HG03378 (cell line): Measurements from ENCODE around the gene ARMC5.
A peak's percentile ranks its signal among the peaks of the same experiment; 100 is the strongest.
"Not testable (repeated sequence)": the region's sequence is repeated elsewhere in the genome, so short reads cannot be mapped to it uniquely, and the experiment has no call there.

Experiments
- ATAC-seq: cut with Tn5 transposase; IDR thresholded peaks from one replicate; pipeline ENCODE4 v1.9.1; 2021; ENCODE audit warnings: mild to moderate bottlenecking, moderate library complexity; ENCODE audit not compliant: unreplicated experiment

The ARMC5 gene

GRCh38 chr16:31476303-31477219, 17.3 kb downstream of the ARMC5 start:
- no peak for ATAC-seq

DNA sequence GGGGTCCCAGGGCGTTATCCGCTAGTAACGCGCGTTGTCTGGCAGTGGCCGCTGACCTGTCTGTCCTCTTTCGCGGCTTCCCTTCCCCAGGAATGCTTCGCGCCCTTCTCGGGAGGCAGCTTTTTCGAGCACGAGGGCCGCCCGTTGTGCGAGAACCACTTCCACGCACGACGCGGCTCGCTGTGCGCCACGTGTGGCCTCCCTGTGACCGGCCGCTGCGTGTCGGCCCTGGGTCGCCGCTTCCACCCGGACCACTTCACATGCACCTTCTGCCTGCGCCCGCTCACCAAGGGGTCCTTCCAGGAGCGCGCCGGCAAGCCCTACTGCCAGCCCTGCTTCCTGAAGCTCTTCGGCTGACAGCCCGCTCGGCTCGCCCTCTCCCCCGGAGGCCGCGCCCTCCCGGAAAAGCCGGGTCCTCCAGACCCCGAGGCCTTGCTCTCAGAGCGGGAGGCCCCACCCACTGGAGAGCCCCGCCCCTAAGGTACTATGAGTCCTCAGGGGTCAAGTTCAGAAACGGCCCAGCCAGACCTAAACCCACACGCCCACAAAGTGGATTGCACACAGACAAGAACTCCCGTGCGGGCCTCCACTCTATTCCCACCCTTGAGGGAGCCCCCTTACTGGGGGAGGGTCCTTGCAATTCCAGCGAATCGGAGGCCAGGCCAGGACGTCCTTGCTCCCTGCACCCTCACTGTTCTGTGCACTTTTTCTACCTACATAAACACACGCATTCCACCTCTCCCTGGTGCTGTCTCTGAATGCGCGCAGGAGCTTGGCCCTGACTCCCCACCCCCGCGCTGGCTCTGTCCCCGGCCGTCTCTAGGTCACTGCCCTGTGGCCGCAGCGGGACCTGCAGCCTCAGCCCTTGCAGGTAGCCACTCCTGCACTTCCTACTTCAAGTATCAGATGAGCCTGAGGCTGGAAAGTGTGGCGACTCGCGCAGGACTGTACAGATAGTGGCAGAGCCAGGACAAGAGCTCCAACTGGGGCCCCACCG, 18.2 kb downstream of the ARMC5 start:
- no peak for ATAC-seq

DNA sequence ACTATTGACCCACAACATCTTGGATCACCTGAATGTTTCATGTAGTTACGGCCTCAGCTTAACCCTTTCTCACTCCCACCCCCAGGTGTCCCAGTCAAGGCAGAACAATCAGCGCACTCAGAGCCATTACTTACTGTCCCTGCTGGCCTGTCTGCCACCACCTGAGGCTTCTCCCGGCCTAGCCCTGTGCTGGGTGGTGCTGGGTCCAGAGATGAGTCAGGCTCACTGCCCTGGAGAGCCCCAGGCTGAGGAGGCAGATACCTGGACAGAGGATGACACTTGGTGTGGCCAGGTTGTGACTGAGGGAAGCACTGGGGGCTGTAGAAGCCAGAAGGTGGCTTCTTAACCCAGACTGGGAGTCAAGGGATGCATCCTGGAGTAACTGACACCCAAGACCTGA, 19.7 kb downstream of the ARMC5 start:
- ATAC-seq: no peak

GRCh38 chr16:31479751-31480150, 20.4 kb downstream of the ARMC5 start:
- no peak for ATAC-seq

- no peak for ATAC-seq
These were observed 21.7 kb downstream of the ARMC5 start for GRCh38 chr16:31480851-31481536.

GRCh38 chr16:31483081-31483480, 23.8 kb downstream of the ARMC5 start, which contains the start of gene SLC5A2:
SLC5A2 (plus strand) TSS chr16:31483123; CDS start chr16:31483137, 14 bp downstream.
- no peak for ATAC-seq

DNA sequence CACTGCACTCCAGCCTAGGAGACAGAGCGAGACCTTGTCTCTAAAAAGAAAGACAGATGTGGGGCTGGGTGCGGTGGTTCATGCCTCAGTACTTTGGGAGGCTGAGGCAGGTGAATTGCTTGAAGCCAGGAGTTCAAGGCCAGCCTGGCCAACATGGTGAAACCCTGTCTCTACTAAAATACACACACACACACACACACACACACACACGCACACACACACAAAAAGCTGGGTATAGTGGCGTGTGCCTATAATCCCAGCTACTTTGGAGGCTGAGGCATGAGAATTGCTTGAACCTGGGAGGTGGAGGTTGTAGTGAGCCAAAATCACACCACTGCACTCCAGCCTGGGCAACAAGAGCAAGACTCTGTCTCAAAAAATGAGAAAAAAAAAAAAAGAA, 24.7 kb downstream of the ARMC5 start:
- not testable (repeated sequence) for ATAC-seq

DNA sequence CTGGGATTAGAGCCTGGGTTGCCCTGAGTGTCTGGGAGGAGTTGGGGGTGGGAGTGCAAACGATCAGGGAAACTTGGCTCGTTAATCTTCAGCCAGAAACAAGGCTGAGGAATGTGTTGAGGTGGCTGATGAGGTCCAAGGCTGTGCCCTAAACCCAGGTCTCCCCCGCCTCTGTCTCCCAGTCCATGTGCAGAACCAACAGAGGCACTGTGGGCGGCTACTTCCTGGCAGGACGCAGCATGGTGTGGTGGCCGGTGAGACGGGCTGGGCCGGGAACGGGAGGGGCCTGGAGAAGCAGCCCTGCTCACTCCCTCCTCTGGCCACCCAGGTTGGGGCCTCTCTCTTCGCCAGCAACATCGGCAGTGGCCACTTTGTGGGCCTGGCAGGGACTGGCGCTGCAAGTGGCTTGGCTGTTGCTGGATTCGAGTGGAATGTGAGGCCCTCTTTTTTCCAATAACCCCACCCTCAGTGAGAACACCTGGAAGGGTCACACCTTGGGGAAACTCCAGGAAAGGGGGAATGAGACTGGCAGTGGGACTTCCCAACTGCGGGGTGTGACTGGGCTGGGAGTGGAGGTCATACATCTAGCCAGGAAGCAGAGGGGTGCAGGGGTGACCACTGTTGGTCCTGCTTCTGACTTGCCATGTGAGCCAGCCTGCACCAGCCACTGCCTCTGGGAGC, 25.3 kb downstream of the ARMC5 start:
- ATAC-seq: no peak

DNA sequence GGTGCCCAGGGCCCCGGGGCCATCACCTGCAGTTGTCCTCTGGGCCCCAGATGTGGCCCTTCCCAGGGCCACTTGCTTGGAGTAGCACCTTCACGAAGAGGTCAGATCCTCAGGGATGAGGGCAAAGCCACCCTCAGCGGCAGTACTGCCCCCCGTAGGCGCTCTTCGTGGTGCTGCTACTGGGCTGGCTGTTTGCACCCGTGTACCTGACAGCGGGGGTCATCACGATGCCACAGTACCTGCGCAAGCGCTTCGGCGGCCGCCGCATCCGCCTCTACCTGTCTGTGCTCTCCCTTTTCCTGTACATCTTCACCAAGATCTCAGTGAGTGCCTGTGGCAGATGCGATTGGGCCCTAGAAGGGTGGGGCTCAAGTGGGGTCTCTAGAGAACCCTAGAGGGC, 26.3 kb downstream of the ARMC5 start:
- no peak for ATAC-seq

DNA sequence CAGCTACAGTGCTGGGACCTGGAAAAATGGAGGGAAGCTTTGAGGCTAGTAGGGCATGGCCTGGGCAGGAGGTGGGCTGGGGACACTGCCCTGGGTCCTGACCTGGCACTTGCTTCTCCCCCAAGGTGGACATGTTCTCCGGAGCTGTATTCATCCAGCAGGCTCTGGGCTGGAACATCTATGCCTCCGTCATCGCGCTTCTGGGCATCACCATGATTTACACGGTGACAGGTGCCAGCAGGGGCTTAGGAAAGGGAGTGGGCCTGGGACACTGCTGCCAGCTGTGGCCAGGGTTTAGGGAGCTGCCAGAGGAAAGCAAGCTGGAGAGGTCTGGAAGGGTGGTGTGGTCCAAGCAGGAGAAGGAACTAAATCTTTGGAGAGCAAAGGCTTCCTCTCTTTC, 26.7 kb downstream of the ARMC5 start:
- ATAC-seq: no peak

DNA sequence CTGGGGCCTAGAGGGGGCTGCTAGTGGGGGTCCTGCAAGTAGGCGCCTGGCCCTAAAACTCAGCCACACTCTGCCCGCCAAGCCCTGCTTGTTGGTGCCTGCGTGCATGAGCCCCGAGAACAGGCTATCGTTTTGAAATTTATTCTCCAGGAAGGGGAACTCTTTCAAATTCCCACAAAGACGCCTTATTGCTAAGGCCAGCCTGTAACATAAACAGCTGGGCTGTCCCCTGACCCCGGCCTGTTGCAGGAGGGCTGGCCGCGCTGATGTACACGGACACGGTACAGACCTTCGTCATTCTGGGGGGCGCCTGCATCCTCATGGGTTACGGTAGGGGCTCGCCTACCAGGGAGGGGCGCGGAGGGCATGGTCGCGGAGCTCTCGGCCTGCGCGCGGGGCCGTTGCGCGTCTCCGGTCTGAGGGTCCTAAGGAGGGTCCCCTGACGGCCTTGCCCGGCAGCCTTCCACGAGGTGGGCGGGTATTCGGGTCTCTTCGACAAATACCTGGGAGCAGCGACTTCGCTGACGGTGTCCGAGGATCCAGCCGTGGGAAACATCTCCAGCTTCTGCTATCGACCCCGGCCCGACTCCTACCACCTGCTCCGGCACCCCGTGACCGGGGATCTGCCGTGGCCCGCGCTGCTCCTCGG, 27.9 kb downstream of the ARMC5 start:
- ATAC-seq: no peak

- peak; percentile 68 for ATAC-seq
These were observed 28.6 kb downstream of the ARMC5 start for GRCh38 chr16:31487720-31488467.

DNA sequence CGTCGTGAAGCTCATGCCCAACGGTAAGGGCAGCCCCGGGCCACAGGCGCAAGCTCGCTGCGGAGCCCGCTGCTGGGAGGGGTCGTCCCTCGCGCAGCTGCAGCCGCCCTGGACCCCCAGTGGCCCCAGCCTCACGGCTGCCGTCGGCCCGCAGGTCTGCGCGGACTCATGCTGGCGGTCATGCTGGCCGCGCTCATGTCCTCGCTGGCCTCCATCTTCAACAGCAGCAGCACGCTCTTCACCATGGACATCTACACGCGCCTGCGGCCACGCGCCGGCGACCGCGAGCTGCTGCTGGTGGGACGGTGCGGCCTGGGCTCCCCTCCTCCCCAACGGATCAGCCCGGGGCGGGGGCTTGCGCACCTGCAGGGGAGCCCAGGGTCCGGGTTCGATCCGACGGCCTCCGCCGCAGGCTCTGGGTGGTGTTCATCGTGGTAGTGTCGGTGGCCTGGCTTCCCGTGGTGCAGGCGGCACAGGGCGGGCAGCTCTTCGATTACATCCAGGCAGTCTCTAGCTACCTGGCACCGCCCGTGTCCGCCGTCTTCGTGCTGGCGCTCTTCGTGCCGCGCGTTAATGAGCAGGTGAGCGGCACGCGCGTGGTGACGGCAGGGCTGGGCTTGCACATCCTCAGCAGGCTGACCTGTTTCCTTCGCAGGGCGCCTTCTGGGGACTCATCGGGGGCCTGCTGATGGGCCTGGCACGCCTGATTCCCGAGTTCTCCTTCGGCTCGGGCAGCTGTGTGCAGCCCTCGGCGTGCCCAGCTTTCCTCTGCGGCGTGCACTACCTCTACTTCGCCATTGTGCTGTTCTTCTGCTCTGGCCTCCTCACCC, 29.4 kb downstream of the ARMC5 start:
- ATAC-seq: no peak

- no peak for ATAC-seq
These were observed 29.9 kb downstream of the ARMC5 start for GRCh38 chr16:31489298-31489564.

DNA sequence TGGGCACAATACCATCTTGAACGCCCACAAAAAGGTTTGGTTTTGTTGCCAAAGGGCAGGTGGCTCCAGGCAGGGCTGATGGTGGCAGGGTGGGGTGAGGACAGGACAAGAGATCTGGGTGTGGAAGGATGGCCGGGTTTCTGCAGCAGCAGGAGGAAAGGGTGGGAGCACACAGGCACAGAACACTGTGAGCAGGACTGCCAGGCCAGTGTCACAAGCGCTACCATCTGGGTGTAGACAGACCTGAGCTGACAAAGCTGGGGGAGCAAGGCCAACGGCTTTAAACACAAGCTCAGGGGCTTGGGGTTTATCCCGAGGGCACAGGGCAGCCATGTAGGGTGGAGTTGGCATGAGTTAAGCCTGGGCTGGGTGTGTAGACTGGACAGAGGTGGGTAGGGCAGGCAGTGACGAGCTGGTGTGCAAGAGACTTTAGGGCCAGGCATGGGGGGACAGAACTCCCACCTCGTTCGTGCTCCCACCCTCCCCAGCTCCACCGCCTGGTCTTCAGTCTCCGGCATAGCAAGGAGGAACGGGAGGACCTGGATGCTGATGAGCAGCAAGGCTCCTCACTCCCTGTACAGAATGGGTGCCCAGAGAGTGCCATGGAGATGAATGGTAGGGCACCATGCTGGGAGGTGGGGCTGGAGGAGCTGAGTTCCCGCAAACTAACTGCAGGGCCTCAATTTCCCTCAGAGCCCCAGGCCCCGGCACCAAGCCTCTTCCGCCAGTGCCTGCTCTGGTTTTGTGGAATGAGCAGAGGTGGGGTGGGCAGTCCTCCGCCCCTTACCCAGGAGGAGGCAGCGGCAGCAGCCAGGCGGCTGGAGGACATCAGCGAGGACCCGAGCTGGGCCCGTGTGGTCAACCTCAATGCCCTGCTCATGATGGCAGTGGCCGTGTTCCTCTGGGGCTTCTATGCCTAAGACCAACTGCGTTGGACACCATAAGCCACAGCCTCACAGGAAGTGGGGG, 30.6 kb downstream of the ARMC5 start:
- ATAC-seq: no peak

DNA sequence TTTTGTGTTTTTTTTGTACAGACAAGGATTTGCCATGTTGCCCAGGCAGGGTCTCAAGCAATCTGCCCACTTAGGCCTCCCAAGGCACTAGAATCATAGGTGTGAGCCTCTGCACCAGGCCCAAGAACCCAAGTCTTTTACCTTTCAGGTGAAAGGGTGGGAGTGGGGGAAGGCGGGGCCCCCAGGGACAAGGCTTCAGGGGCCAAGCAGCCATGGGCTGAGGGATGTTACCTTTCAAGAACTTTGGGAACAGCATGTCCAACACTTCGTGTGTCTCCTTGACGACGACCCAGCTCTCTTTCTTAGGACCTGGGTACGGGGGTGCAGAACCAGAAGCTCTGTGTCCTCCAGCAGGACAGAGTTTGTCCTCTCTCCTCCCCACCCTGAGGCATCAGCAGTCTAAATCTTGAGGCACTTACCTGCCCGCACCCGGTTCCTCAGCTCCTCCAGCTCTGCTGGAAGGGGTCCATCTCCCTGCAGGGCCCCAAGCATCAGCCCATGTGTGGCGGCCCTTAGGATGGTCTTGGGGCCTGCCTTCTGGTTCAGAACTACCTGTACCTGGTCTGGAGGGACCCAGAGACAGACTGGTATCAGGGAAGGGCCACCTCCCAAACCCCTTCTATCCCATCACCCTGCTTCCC, 32.6 kb downstream of the ARMC5 start:
- ATAC-seq: no peak
